Heart right ventricle (tissue), 16 donors: Measurements from ENCODE around the gene BICRA. TPM values are rescaled to one million over a fixed set of nuclear protein-coding genes. Genes with fewer than 3 reads are reported as not detected.

Experiments used
- ATAC-seq, 8 donors: fragments of 200-7000 bp; cut with Tn5 transposase; one replicate each; pipeline ENCODE4 v1.9.1; 2020; ENCODE audit warnings: mild to moderate bottlenecking in 8 of 8, moderate library complexity in 8 of 8, moderate number of reproducible peaks in 1 of 8
- DNase-seq, 2 donors: peaks; one replicate each; pipeline ENCODE4 v3.0.0-alpha.2; 2020
- H3K27ac ChIP-seq, 10 donors: fragments of 200-600 bp; sonication (generic) in 2 of 10; one replicate each; pipeline versions ENCODE4 v1.5.0 to v1.8.0; 2020 to 2022; ENCODE audit warnings: mild to moderate bottlenecking in 3 of 10
- H3K27me3 ChIP-seq, 7 donors: fragments of 200-600 bp; one replicate each; pipeline ENCODE4 v1.8.0; 2021 to 2022; ENCODE audit warnings: mild to moderate bottlenecking in 2 of 7
- H3K36me3 ChIP-seq, 9 donors: fragments of 200-600 bp; sonication (generic) in 1 of 9; one replicate each; pipeline versions ENCODE4 v1.5.0 to v1.8.0; 2020 to 2022; ENCODE audit warnings: mild to moderate bottlenecking in 2 of 9
- H3K4me1 ChIP-seq, 9 donors: fragments of 200-600 bp; sonication (generic) in 1 of 9; one replicate each; pipeline versions ENCODE4 v1.5.0 to v1.8.0; 2020 to 2022; ENCODE audit warnings: mild to moderate bottlenecking in 4 of 9
- H3K4me3 ChIP-seq, 10 donors: fragments of 200-600 bp; sonication (generic) in 2 of 10; one replicate each; pipeline versions ENCODE4 v1.5.0 to v1.8.0; 2020 to 2022; ENCODE audit warnings: mild to moderate bottlenecking in 7 of 10, moderate library complexity in 2 of 10
- H3K9me3 ChIP-seq, 11 donors: fragments of 200-600 bp in 10 of 11; sonication (generic) in 2 of 11; one replicate each; pipeline versions ENCODE4 v1.5.0 to v1.8.0; 2013 to 2022; ENCODE audit warnings: mild to moderate bottlenecking in 2 of 11, control low read depth in 1 of 11, moderate library complexity in 1 of 11
- WGBS, 2 donors: extraction: QIAGEN DNeasy Blood & Tissue Kit; methylation state at CpG; one replicate each; pipeline ENCODE4 v1.1.7; 2013; ENCODE audit warnings: inconsistent platforms in 1 of 2; 5-methylcytosine and 5-hydroxymethylcytosine counted together
- intact Hi-C, 10 donors: fragments of 100-400 bp; cut with DNase I; formaldehyde crosslinking; loops; one replicate each; pipeline versions ENCODE4 v1.11.1 to v1.14.2; 2022
- polyA plus RNA-seq, 2 donors: library from polyadenylated mRNA; stranded (reverse); fragments of 200-250 nt; gene quantifications; one replicate each; pipeline ENCODE4 v1.2.3, GENCODE V29; 2013
- total RNA-seq, 10 donors: library from RNA; stranded (reverse); fragmentation: NEBNext Ultra II Directional in 3 of 10; extraction: Animal tissue kit (Norgen Biotek cat#: 25700) in 3 of 10; gene quantifications; one replicate each; pipeline versions ENCODE4 v1.2.1 to v1.2.4, GENCODE V29; 2021 to 2023
- TF ChIP-seq, protein P1 (sequence below), 9 donors: fragments of 200-600 bp; sonication (generic) in 2 of 9; IDR thresholded peaks; one replicate each; pipeline versions ENCODE4 v1.5.0 to v1.8.0; 2021 to 2022; ENCODE audit warnings: antibody characterized with exemption in 9 of 9, mild to moderate bottlenecking in 5 of 9, moderate library complexity in 1 of 9
- donor health status: Arrhythmogenic right ventricular cardiomyopathy.
- donor health status: ischemic (EF 13 %, LVEDD 7.1; RV severe dilation, severe dysfunction).
- donor health status: healthy with polysubstance abuse.
- donor health status: DM: no; HTN: yes; CAD: no.
- donor health status: DM: no; HTN: no; CAD: no.
- donor health status: ischemic (EF 25% LVEDD 6.9; RV normal size, moderate dysfunction).
- donor health status: ischemic (EF 25% LVEDD 5.7; RV mildly dilated, moderate dysfunction).
- donor health status: healthy.
- donor health status: DM: yes; HTN: yes; CAD: no.
- donor health status: Ischemic cardiomyopathy.
- donor health status: ischemic (EF 35%, LVEDD 5.7; RV mildly dilated, moderate dysfunction).
- donor health status: nonischemic (EF 11% LVEDD 7.7; RV severe dilation, severe dysfunction).
- donor health status: DM: yes; HTN: yes; CAD: no.
- donor health status: PGD.
- donor health status: ischemic (EF 29% LVEDD 5.4; RV normal size, mild dysfunction).
- donor health status: nonischemic (EF 23%, LVEDD 6.1; RV moderate dilation, normal function).

Gene BICRA
- total and polyA plus RNA-seq, 12 donors = 2.8 to 13.2 (median 8.9) TPM

- Histone ChIP-seq H3K36me3 (no peaks in the 10 kb centered on the region), H3K9me3 (no peaks in the 10 kb centered on the region), H3K27me3 (peaks cover 0 to 13% (median 0%) of the 10 kb centered on the region in 7 donors), H3K4me1 (peaks cover 0 to 6% (median 5%) of the 10 kb centered on the region in 9 donors), H3K4me3 (no peak overlapping the region), H3K27ac (no peak overlapping the region)
- intact Hi-C loops = loop anchor here in 1 of 10 donors (10.0 kb wide), 1 partner anchor 125 kb away; no protein-coding TSS in a partner anchor
- 85% methylated on average over 9 of the region's 9 CpGs for WGBS, 2 donors
- TF ChIP-seq, protein P1, sequence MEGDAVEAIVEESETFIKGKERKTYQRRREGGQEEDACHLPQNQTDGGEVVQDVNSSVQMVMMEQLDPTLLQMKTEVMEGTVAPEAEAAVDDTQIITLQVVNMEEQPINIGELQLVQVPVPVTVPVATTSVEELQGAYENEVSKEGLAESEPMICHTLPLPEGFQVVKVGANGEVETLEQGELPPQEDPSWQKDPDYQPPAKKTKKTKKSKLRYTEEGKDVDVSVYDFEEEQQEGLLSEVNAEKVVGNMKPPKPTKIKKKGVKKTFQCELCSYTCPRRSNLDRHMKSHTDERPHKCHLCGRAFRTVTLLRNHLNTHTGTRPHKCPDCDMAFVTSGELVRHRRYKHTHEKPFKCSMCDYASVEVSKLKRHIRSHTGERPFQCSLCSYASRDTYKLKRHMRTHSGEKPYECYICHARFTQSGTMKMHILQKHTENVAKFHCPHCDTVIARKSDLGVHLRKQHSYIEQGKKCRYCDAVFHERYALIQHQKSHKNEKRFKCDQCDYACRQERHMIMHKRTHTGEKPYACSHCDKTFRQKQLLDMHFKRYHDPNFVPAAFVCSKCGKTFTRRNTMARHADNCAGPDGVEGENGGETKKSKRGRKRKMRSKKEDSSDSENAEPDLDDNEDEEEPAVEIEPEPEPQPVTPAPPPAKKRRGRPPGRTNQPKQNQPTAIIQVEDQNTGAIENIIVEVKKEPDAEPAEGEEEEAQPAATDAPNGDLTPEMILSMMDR (IDR thresholded peaks at IDR 0.05) = no peak
- no peak for ATAC-seq
- DNase-seq = no peak
Observed at GRCh38 chr19:47569331-47569730, 39.6 kb upstream of the BICRA start.

GRCh38 chr19:47572635-47573034 lies 36.3 kb upstream of the BICRA start:
- H3K27ac ChIP-seq = no peak overlapping the region
- DNase-seq (no peak), ATAC-seq (no peak)
- peaks cover 0 to 13% (median 0%) of the 10 kb centered on the region in 7 donors for H3K27me3 ChIP-seq
- H3K4me3 ChIP-seq = peak overlapping the region in 1 of 10 donors; percentile 55
- no peaks in the 10 kb centered on the region for H3K36me3 ChIP-seq
- TF ChIP-seq, protein P1 (IDR thresholded peaks at IDR 0.05) = no peak
- no peaks in the 10 kb centered on the region for H3K9me3 ChIP-seq
- intact Hi-C loops = no loop called here
- peaks cover 0 to 6% (median 5%) of the 10 kb centered on the region in 9 donors for H3K4me1 ChIP-seq
- 65 to 66% methylated on average over 21 to 22 of the region's 22 CpGs for WGBS, 2 donors

DNA sequence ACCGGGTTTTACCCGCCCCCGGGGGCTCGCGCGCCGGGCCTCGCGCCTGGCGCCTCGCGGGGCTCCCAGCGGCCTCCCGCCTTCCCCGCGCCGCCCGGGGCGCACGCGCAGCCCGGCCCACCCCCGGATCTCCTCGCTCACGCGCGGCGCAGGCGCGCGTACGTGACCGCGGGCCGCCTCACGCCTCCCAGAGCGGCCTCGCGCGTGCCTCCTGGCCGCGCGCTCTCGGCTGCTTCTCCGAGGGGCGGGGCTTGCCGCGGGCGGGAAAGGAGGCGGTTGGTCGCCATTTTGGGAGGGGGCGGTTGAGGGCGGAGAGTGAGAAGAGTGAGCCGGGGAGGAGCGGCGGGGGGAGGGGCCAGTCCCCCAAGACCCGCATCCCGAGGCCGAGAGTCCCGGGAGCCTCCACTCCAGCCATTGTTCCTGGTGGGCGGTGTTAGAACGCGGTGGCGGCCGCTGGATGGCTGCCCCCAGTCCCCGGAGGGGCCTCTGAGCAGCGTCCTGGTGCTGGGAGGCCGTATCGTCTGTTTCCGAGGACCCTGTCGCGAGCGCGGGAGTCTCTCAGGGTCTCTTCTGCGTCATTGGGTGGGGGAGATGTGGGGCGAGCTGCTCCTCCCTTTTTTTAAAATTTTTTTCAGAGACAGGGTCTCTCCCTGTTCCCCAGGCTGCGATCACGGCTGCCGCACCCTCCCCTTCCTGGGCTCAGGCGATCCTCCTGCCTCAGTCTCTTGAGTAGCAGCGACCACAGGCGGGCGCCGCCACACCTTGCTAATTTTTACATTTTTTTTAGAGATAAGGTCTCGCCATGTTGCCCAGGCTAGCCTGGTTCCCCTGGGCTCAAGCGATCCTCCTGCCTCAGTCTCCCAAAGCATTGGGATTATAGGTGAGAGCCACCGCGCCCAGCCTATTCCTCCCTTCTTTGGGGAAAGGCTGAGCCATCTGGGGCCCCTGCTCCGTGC lies 35.6 kb upstream of the BICRA start, which contains the start of gene ZNF541:
ZNF541 (minus strand) TSS at position 78 of the 956 bp plus-strand sequence. CDS start 17,292 bp downstream, outside the sequence.
- intact Hi-C loops = no loop called here

GRCh38 chr19:47580397-47580796 lies 28.5 kb upstream of the BICRA start:
- ATAC-seq = no peak
- Histone ChIP-seq H3K36me3 (no peaks in the 10 kb centered on the region), H3K9me3 (peaks cover 0 to 4% (median 0%) of the 10 kb centered on the region in 11 donors), H3K27me3 (no peaks in the 10 kb centered on the region), H3K4me1 (no peaks in the 10 kb centered on the region), H3K4me3 (no peak overlapping the region), H3K27ac (no peak overlapping the region)
- whole genome bisulfite sequencing, 2 donors = 84 to 92% methylated on average over 3 of the region's 3 CpGs
- TF ChIP-seq, protein P1 (IDR thresholded peaks at IDR 0.05) = no peak
- intact Hi-C loops = no loop called here
- no peak for DNase-seq

More for the DNA sequence above, 35.6 kb upstream of the BICRA start, which contains the start of gene ZNF541:
- peak; percentile 69 to 92 (median 78) for ATAC-seq
- H3K9me3 ChIP-seq = no peaks in the 10 kb centered on the region
- peak within 1 kb of the TSS in 9 of 10 donors; percentile 23 to 57 (median 49) for H3K4me3 ChIP-seq
- no peaks in the 10 kb centered on the region for H3K36me3 ChIP-seq
- peaks cover 0 to 6% (median 5%) of the 10 kb centered on the region in 9 donors for H3K4me1 ChIP-seq
- H3K27ac ChIP-seq = peak within 1 kb of the TSS in 1 of 10 donors; percentile 44
- peak; percentile 54 to 72 for DNase-seq
- WGBS, 2 donors = 15 to 17% methylated on average over 60 to 89 of the region's 89 CpGs
- TF ChIP-seq, protein P1 (IDR thresholded peaks at IDR 0.05) = no peak
- H3K27me3 ChIP-seq = peaks cover 0 to 13% (median 0%) of the 10 kb centered on the region in 7 donors
